BLaER1 (cell line): ENCODE measurements around the gene SPECC1.
"Not testable (repeated sequence)": the region's sequence is repeated elsewhere in the genome, so short reads cannot be mapped to it uniquely, and the experiment has no call there.

ENCODE experiments used
- H3K27ac ChIP-seq: shearing (Covaris generic); formaldehyde crosslinking; 2 replicates; pipeline ENCODE4 v1.8.1; 2022
- H3K27me3 ChIP-seq: shearing (Covaris generic); formaldehyde crosslinking; 2 replicates; pipeline ENCODE4 v1.8.1; 2022
- H3K36me3 ChIP-seq: shearing (Covaris generic); formaldehyde crosslinking; 2 replicates; pipeline ENCODE4 v1.8.1; 2022
- H3K4me1 ChIP-seq: shearing (Covaris generic); formaldehyde crosslinking; 2 replicates; pipeline ENCODE4 v1.8.1; 2022
- H3K4me2 ChIP-seq: shearing (Covaris generic); formaldehyde crosslinking; 2 replicates; pipeline ENCODE4 v1.8.1; 2022
- H3K4me3 ChIP-seq: shearing (Covaris generic); formaldehyde crosslinking; 2 replicates; pipeline ENCODE4 v1.8.1; 2022
- H3K9ac ChIP-seq: shearing (Covaris generic); formaldehyde crosslinking; 2 replicates; pipeline ENCODE4 v1.8.1; 2022
- H3K9me3 ChIP-seq: shearing (Covaris generic); formaldehyde crosslinking; 2 replicates; pipeline ENCODE4 v1.8.1; 2022
- H4K20me1 ChIP-seq: shearing (Covaris generic); formaldehyde crosslinking; 2 replicates; pipeline ENCODE4 v1.8.1; 2022
- Cebpa-rat ChIP-seq: shearing (Covaris generic); IDR thresholded peaks from 2 replicates; pipeline ENCODE4 v1.8.1; 2022

SPECC1 gene

DNA sequence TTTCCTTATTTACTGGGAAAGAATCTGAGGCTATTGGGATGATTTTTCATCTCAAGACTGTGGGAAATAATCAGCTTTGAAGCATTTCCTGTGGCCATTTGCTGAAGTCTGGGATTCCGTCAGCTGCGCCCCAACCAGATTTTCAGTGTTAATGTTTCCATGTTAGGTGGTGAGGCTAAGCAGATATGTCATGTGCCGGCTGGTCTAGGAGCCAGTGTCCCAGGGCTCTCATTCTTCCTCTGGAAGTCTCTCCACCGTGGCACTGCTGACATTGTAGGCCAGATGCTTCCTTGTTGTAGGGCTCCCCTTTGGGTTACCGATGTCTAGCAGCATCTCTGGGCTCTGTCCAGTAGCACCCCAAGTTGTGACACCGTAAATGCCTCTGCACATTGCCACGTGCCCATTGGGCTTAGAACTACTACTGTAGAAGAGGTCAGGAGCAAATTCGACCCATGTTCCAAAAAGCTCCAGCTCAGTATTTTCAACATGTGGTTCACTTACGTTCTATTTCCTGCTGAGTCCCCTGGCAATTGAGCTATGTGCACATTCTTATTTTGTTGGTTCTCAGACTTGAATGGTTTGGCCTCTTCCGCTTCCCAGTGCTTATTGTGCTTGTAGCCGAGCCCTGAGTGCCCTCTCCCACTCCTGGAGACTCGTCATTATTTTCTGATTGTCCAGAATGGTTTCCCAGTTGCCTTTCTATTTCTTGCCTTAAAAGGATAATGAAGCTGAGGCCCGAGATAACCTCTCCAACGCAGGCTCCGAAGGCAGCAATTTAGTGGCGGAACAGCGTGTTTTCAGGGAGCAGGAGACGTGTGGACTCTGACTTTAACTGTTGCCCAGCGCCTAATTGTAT lies 82.2 kb downstream of the SPECC1 start:
- H3K27me3 ChIP-seq, result no peaks in the 10 kb centered on the region
- TF ChIP-seq Cebpa-rat, result no peak
- peaks cover 43% of the 10 kb centered on the region for H3K4me1 ChIP-seq
- no peaks in the 10 kb centered on the region for H4K20me1 ChIP-seq
- no peaks in the 10 kb centered on the region for H3K9me3 ChIP-seq
- peak overlapping the region; percentile 79 for H3K27ac ChIP-seq
- peak overlapping the region; percentile 26; the same call in 1 of the 2 replicates for H3K4me3 ChIP-seq
- peak overlapping the region; percentile 55; the same call in 1 of the 2 replicates for H3K9ac ChIP-seq
- peak overlapping the region; percentile 74 for H3K4me2 ChIP-seq
- peaks cover 1% of the 10 kb centered on the region; the same call in 1 of the 2 replicates for H3K36me3 ChIP-seq

DNA sequence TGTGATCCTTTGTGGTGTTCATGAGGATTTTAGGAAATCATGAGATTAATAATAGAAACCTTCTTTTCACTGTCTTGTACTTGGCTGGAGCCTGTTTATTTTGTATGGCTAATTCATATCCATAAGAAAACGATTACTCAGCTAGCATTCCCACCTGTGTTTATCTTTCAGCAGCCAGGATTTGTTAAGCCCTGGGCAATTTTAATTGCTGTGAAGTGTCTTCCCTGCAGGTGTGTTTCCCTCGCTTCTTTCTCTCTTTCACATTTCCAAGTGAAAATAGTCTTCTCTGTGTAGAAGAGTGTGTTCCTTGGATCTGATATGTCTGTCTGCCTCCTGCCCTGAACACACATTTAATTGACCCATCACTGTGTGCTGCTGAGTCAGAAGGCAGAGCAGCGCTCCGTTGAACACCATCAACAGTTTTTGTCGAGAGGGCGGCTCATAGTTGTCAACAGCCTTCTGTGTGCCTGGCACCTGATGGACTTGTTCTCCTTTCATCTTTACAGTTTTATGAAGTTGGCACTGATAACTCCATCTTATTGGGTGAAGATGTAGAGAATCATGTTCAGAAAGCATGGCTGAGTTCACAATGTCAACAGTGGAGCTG lies 83.2 kb downstream of the SPECC1 start:
- no peak overlapping the region for H3K4me3 ChIP-seq
- peaks cover 43% of the 10 kb centered on the region for H3K4me1 ChIP-seq
- H3K4me2 ChIP-seq, result peak overlapping the region; percentile 74
- no peak for TF ChIP-seq Cebpa-rat
- H3K27me3 ChIP-seq, result no peaks in the 10 kb centered on the region
- 0 out of 2 replicates have a peak overlapping the region, but pooled peaks have one; percentile 55 for H3K9ac ChIP-seq
- peak overlapping the region; percentile 79; the same call in 1 of the 2 replicates for H3K27ac ChIP-seq
- H3K36me3 ChIP-seq, result peaks cover 9% of the 10 kb centered on the region
- no peaks in the 10 kb centered on the region for H3K9me3 ChIP-seq
- no peaks in the 10 kb centered on the region for H4K20me1 ChIP-seq

GRCh38 chr17:20092973-20093626 lies 83.9 kb downstream of the SPECC1 start:
- H3K4me3 ChIP-seq, result no peak overlapping the region
- peaks cover 43% of the 10 kb centered on the region for H3K4me1 ChIP-seq
- H3K9ac ChIP-seq, result no peak overlapping the region
- no peak overlapping the region for H3K27ac ChIP-seq
- no peaks in the 10 kb centered on the region for H4K20me1 ChIP-seq
- no peaks in the 10 kb centered on the region for H3K27me3 ChIP-seq
- no peaks in the 10 kb centered on the region for H3K9me3 ChIP-seq
- no peak for TF ChIP-seq Cebpa-rat
- H3K4me2 ChIP-seq, result peak overlapping the region; percentile 74
- peaks cover 17% of the 10 kb centered on the region for H3K36me3 ChIP-seq

- Histone ChIP-seq H3K4me2 (no peak overlapping the region), H3K9me3 (no peaks in the 10 kb centered on the region), H4K20me1 (no peaks in the 10 kb centered on the region), H3K4me3 (no peak overlapping the region), H3K27ac (no peak overlapping the region), H3K36me3 (peaks cover 22% of the 10 kb centered on the region), H3K9ac (no peak overlapping the region), H3K27me3 (no peaks in the 10 kb centered on the region), H3K4me1 (peaks cover 40% of the 10 kb centered on the region)
- TF ChIP-seq Cebpa-rat, result no peak
Observed at GRCh38 chr17:20094777-20095176, 85.6 kb downstream of the SPECC1 start.

DNA sequence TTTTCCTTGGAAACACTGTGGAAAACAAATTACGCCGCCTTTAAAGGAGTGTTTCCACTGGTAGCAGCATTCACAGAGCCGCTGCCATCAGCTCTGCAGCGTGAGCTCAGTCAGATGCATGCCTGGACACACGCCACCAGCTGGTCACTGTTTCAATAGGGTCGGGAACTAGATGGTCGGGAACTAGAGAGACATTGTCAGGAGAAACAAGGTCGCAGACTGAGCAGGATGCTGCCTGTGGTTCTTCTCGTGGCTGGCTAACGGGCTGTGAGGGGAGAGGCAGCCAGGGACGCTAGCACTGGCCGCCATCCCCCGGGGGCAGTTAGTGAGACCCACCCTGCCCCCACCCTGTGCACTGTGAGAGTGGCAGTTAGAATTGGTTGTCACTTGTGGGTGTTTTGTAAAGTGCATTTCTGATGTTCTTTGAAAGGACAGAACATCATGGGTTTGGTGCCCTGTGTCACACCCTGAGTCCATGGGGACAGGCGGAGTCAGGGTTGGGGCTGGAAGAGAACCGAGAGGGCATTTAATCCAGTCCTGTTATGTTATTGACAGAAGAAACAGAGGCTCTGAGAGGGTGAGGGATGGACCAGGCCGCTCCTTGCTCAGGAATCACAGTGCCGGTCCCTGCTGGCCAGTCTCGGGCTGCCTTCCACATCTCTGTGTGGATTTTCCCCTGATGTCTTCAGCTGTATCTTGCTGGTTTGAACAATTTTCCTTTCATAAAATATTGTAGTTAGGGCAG lies 86.3 kb downstream of the SPECC1 start:
- Histone ChIP-seq H3K36me3 (peaks cover 27% of the 10 kb centered on the region), H3K27me3 (no peaks in the 10 kb centered on the region), H3K4me1 (peaks cover 32% of the 10 kb centered on the region), H3K27ac (no peak overlapping the region), H3K9ac (no peak overlapping the region), H3K4me3 (no peak overlapping the region), H3K9me3 (no peaks in the 10 kb centered on the region), H4K20me1 (no peaks in the 10 kb centered on the region), H3K4me2 (no peak overlapping the region)
- no peak for TF ChIP-seq Cebpa-rat

- no peak overlapping the region for H3K4me2 ChIP-seq
Observed at GRCh38 chr17:20096430-20096829, 87.3 kb downstream of the SPECC1 start.

GRCh38 chr17:20097330-20097729 lies 88.2 kb downstream of the SPECC1 start:
- no peak overlapping the region for H3K4me2 ChIP-seq
- no peaks in the 10 kb centered on the region for H3K27me3 ChIP-seq
- no peak overlapping the region for H3K9ac ChIP-seq
- no peak overlapping the region for H3K27ac ChIP-seq
- H3K4me1 ChIP-seq, result peaks cover 14% of the 10 kb centered on the region
- H3K36me3 ChIP-seq, result peaks cover 30% of the 10 kb centered on the region
- H3K4me3 ChIP-seq, result no peak overlapping the region
- no peak for TF ChIP-seq Cebpa-rat
- H3K9me3 ChIP-seq, result no peaks in the 10 kb centered on the region
- no peaks in the 10 kb centered on the region for H4K20me1 ChIP-seq

More at GRCh38 chr17:20096430-20096829, 87.3 kb downstream of the SPECC1 start:
- Histone ChIP-seq H3K27ac (no peak overlapping the region), H3K4me1 (peaks cover 23% of the 10 kb centered on the region), H3K4me3 (no peak overlapping the region), H4K20me1 (no peaks in the 10 kb centered on the region), H3K9me3 (no peaks in the 10 kb centered on the region), H3K36me3 (peaks cover 27% of the 10 kb centered on the region), H3K9ac (no peak overlapping the region), H3K27me3 (no peaks in the 10 kb centered on the region)
- TF ChIP-seq Cebpa-rat, result no peak

GRCh38 chr17:20098314-20098713 lies 89.2 kb downstream of the SPECC1 start:
- Histone ChIP-seq H3K36me3 (peaks cover 39% of the 10 kb centered on the region), H3K27me3 (no peaks in the 10 kb centered on the region), H3K4me3 (no peak overlapping the region), H3K4me1 (peaks cover 4% of the 10 kb centered on the region; the same call in 1 of the 2 replicates), H3K9ac (no peak overlapping the region), H4K20me1 (no peaks in the 10 kb centered on the region), H3K27ac (no peak overlapping the region), H3K9me3 (no peaks in the 10 kb centered on the region), H3K4me2 (no peak overlapping the region)
- no peak for TF ChIP-seq Cebpa-rat

DNA sequence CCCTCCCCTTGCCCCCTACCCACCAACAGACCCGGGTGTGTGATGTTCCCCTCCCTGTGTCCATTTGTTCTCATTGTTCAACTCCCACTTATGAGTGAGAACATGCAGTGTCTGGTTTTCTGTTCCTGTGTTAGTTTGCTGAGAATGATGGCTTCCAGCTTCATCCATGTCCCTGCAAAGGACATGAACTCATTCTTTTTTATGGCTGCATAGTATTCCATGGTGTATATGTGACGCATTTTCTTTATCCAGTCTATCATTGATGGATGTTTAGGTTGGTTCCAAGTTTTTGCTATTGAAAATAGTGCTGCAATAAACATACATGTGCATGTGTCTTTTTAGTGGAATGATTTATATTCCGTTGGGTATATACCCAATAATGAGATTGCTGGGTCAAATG lies 91.6 kb downstream of the SPECC1 start:
- not testable (repeated sequence) for H3K27me3 ChIP-seq, H3K4me3 ChIP-seq, H4K20me1 ChIP-seq, H3K27ac ChIP-seq, H3K4me2 ChIP-seq, H3K9me3 ChIP-seq, H3K9ac ChIP-seq, H3K4me1 ChIP-seq
- H3K36me3 ChIP-seq, result peaks cover 39% of the 10 kb centered on the region
